PC-3 (cell line): ENCODE results near the gene PSMD1. TPM values are rescaled to one million over a fixed set of nuclear protein-coding genes. Genes with fewer than 3 reads are reported as not detected.

Source experiments
- ATAC-seq: fragments of 200-7000 bp; cut with Tn5 transposase; 2 replicates; pipeline ENCODE4 v1.9.1; 2020; ENCODE audit warnings: mild to moderate bottlenecking, moderate library complexity
- BruUV-seq: library from RNA; stranded (reverse); fragments of 400-500 nt; replicated peaks from 2 replicates; lab custom pipeline; 2021; lab: Mats Ljungman, UMichigan
- CTCF ChIA-PET: fragments of 300-600 bp; sonication (Branson Sonifier 250); formaldehyde crosslinking; loops from one replicate; lab custom pipeline; 2022; ENCODE audit warnings: antibody characterized with exemption; lab: Charles Lee
- POLR2A ChIA-PET: fragments of 300-600 bp; sonication (Branson Sonifier 250); formaldehyde crosslinking; loops from one replicate; lab custom pipeline; 2022; ENCODE audit warnings: antibody characterized with exemption; ENCODE audit not compliant: unreplicated experiment; lab: Charles Lee
- DNase-seq: peaks from one replicate; pipeline ENCODE4 v3.0.0-alpha.2; 2015
- H2AFZ ChIP-seq: fragments of 300-600 bp; sonication (generic); 2 replicates; pipeline ENCODE4 v1.6.0; 2016; ENCODE audit warnings: antibody characterized with exemption, low read length
- H3F3A ChIP-seq: fragments of 300-600 bp; sonication (generic); one replicate; pipeline ENCODE4 v1.6.0; 2017; ENCODE audit warnings: antibody characterized with exemption, low read length, control low read depth, mild to moderate bottlenecking; ENCODE audit not compliant: unreplicated experiment
- H3K27ac ChIP-seq: fragments of 300-600 bp; sonication (generic); 2 replicates; pipeline ENCODE4 v1.5.1; 2016; ENCODE audit warnings: mild to moderate bottlenecking, low read length
- H3K27me3 ChIP-seq: fragments of 300-600 bp; sonication (generic); 2 replicates; pipeline ENCODE4 v1.6.1; 2016; ENCODE audit warnings: low read length, mixed read lengths
- H3K36me3 ChIP-seq: fragments of 300-600 bp; sonication (generic); 2 replicates; pipeline ENCODE4 v1.6.1; 2016; ENCODE audit warnings: low read depth, mixed run types, low read length, mixed read lengths
- H3K4me1 ChIP-seq: fragments of 300-600 bp; sonication (generic); 2 replicates; pipeline ENCODE4 v1.5.1; 2016; ENCODE audit warnings: low read length; ENCODE audit not compliant: insufficient read depth
- H3K4me2 ChIP-seq: fragments of 300-600 bp; sonication (generic); 2 replicates; pipeline ENCODE4 v1.6.0; 2016; ENCODE audit warnings: low read length
- H3K4me3 ChIP-seq: fragments of 300-600 bp; sonication (generic); 2 replicates; pipeline ENCODE4 v1.5.1; 2016; ENCODE audit warnings: mild to moderate bottlenecking, low read length, mixed read lengths
- H3K79me2 ChIP-seq: fragments of 300-600 bp; sonication (generic); 2 replicates; pipeline ENCODE4 v1.6.1; 2017; ENCODE audit warnings: low read length, mixed read lengths
- H3K9ac ChIP-seq: fragments of 300-600 bp; sonication (generic); 2 replicates; pipeline ENCODE4 v1.6.0; 2016; ENCODE audit warnings: mild to moderate bottlenecking, low read length
- H3K9me2 ChIP-seq: fragments of 300-600 bp; sonication (generic); replicated peaks from 2 replicates; pipeline ENCODE4 v1.6.1; 2016; ENCODE audit warnings: mixed run types, low read length, mixed read lengths
- H3K9me3 ChIP-seq: fragments of 300-600 bp; sonication (generic); 2 replicates; pipeline ENCODE4 v1.6.1; 2016; ENCODE audit warnings: low read length, mixed read lengths
- H4K20me1 ChIP-seq: fragments of 300-600 bp; sonication (generic); 2 replicates; pipeline ENCODE4 v1.6.1; 2016; ENCODE audit warnings: low read length, mixed read lengths
- CTCF ChIP-seq: fragments of 300-600 bp; sonication (generic); conservative IDR thresholded peaks from 2 replicates; pipeline ENCODE4 v1.5.1; 2017; ENCODE audit warnings: antibody characterized with exemption, low read depth, mild to moderate bottlenecking, low read length
- EZH2 ChIP-seq: fragments of 300-600 bp; sonication (generic); IDR thresholded peaks from one replicate; pipeline ENCODE4 v1.6.1; 2017; ENCODE audit warnings: antibody characterized with exemption, mild to moderate bottlenecking, low read length; ENCODE audit not compliant: unreplicated experiment
- EZH2phosphoT487 ChIP-seq: fragments of 300-600 bp; sonication (generic); IDR thresholded peaks from 2 replicates; pipeline ENCODE4 v1.6.1; 2018; ENCODE audit warnings: mild to moderate bottlenecking, antibody characterized with exemption, low read length, borderline replicate concordance
- intact Hi-C: fragments of 100-400 bp; cut with micrococcal nuclease; formaldehyde crosslinking; loops from 2 replicates; pipeline ENCODE4 v1.9.0; 2023
- total RNA-seq: library from RNA; depleted of rRNA; stranded (reverse); fragments of >200 nt; gene quantifications from 2 replicates; pipeline ENCODE4 v1.2.3, GENCODE V29; 2014

The PSMD1 gene
- total RNA-seq, 1 experiment from 2014 or later, result 154 TPM

GRCh38 chr2:231130336-231131056, 73.8 kb downstream of the PSMD1 start:
- Histone ChIP-seq H3K79me2 (peaks cover 54% of the 10 kb centered on the region), H3K4me1 (peaks cover 79% of the 10 kb centered on the region), H3K4me3 (peak overlapping the region; percentile 48), H3K36me3 (no peaks in the 10 kb centered on the region), H3K9ac (peak overlapping the region; percentile 60), H2AFZ (no peak overlapping the region), H3K4me2 (peak overlapping the region; percentile 78), H3K9me3 (no peaks in the 10 kb centered on the region), H3K9me2 (no peaks in the 10 kb centered on the region), H3F3A (peaks cover 4% of the 10 kb centered on the region), H3K27ac (peak overlapping the region; percentile 85), H4K20me1 (peaks cover 4% of the 10 kb centered on the region; the same call in 1 of the 2 replicates), H3K27me3 (no peaks in the 10 kb centered on the region)
- intact Hi-C loops, result loop anchor here (1.0 to 2.0 kb wide), 2 partner anchors 12 to 26 kb away; no protein-coding TSS in a partner anchor
- CTCF ChIA-PET, result interaction anchor here (2.0 kb wide), 1 partner anchor 19 kb away, joined by 8 read pairs; no protein-coding TSS in a partner anchor
- TF ChIP-seq EZH2phosphoT487, result no peak
- TF ChIP-seq CTCF, result no peak
- no peak for TF ChIP-seq EZH2
- no TSS peak for BruUV-seq
- peak; percentile 64 for DNase-seq
- peak; percentile 35 for ATAC-seq
- POLR2A ChIA-PET, result no interaction called here

GRCh38 chr2:231132129-231132528, 75.5 kb downstream of the PSMD1 start:
- peaks cover 4% of the 10 kb centered on the region for H3F3A ChIP-seq
- DNase-seq (peak; percentile 76), ATAC-seq (peak; percentile 28)
- H4K20me1 ChIP-seq, result peaks cover 4% of the 10 kb centered on the region; the same call in 1 of the 2 replicates
- POLR2A ChIA-PET, result no interaction called here
- peaks cover 53% of the 10 kb centered on the region for H3K79me2 ChIP-seq
- intact Hi-C loops, result loop anchor here (2.0 kb wide), 1 partner anchor 31 kb away; no protein-coding TSS in a partner anchor
- H3K4me1 ChIP-seq, result peaks cover 75% of the 10 kb centered on the region
- no peaks in the 10 kb centered on the region for H3K27me3 ChIP-seq
- no peak overlapping the region for H2AFZ ChIP-seq
- CTCF ChIA-PET, result no interaction called here
- peak overlapping the region; percentile 51 for H3K9ac ChIP-seq
- TF ChIP-seq CTCF (no peak), EZH2 (no peak), EZH2phosphoT487 (no peak)
- H3K4me3 ChIP-seq, result peak overlapping the region; percentile 39; the same call in 1 of the 2 replicates
- no peaks in the 10 kb centered on the region for H3K9me3 ChIP-seq
- peak overlapping the region; percentile 85 for H3K27ac ChIP-seq
- H3K36me3 ChIP-seq, result no peaks in the 10 kb centered on the region
- BruUV-seq, result no TSS peak
- no peaks in the 10 kb centered on the region for H3K9me2 ChIP-seq
- H3K4me2 ChIP-seq, result peak overlapping the region; percentile 79
